Urothelium cell line (cell line): ENCODE data around the gene SIGLEC8.
A peak's percentile ranks its signal among the peaks of the same experiment; 100 is the strongest.
"Not testable (repeated sequence)": the region's sequence is repeated elsewhere in the genome, so short reads cannot be mapped to it uniquely, and the experiment has no call there.

Source experiments
- DNase-seq: peaks from one replicate; pipeline ENCODE4 v3.0.0; 2011; ENCODE audit warnings: low spot score, mixed read lengths
- FAIRE-seq: peaks from 2 replicates; lab custom pipeline; 2011; peaks lifted over from hg19 to GRCh38; lab: Jason Lieb, UNC

The SIGLEC8 gene

GRCh38 chr19:51448011-51448410, 10.2 kb downstream of the SIGLEC8 start:
- DNase-seq, result no peak
- FAIRE-seq, result no peak

GRCh38 chr19:51447510-51447909, 10.7 kb downstream of the SIGLEC8 start:
- not testable (repeated sequence) for DNase-seq, FAIRE-seq

- FAIRE-seq, result peak; percentile 98
- peak; percentile 47 for DNase-seq
Observed at GRCh38 chr19:51441410-51442390, 16.6 kb downstream of the SIGLEC8 start.

- no peak for FAIRE-seq
- peak; percentile 29 for DNase-seq
Observed at GRCh38 chr19:51440846-51441409, 17.3 kb downstream of the SIGLEC8 start.

GRCh38 chr19:51440052-51440451, 18.2 kb downstream of the SIGLEC8 start:
- no peak for FAIRE-seq

GRCh38 chr19:51439021-51439465, 19.2 kb downstream of the SIGLEC8 start:
- no peak for FAIRE-seq
- no peak for DNase-seq

More at GRCh38 chr19:51440052-51440451, 18.2 kb downstream of the SIGLEC8 start:
- no peak for DNase-seq

- DNase-seq (no peak), FAIRE-seq (no peak)
Observed at GRCh38 chr19:51434456-51434855, 23.8 kb downstream of the SIGLEC8 start.

- DNase-seq (no peak), FAIRE-seq (no peak)
Observed at GRCh38 chr19:51433043-51433442, 25.2 kb downstream of the SIGLEC8 start.

- DNase-seq, result no peak
- FAIRE-seq, result no peak
Observed at GRCh38 chr19:51431124-51431523, 27.1 kb downstream of the SIGLEC8 start.

- DNase-seq (no peak), FAIRE-seq (no peak)
Observed at GRCh38 chr19:51430221-51430620, 28.0 kb downstream of the SIGLEC8 start.

GRCh38 chr19:51427201-51427600, 31.1 kb downstream of the SIGLEC8 start:
- no peak for DNase-seq
- no peak for FAIRE-seq

GRCh38 chr19:51422053-51422448, 36.2 kb downstream of the SIGLEC8 start:
- DNase-seq, result peak; percentile 89
- FAIRE-seq, result peak; percentile 58

GRCh38 chr19:51421229-51422052, 36.8 kb downstream of the SIGLEC8 start:
- FAIRE-seq (no peak), DNase-seq (no peak)

GRCh38 chr19:51420511-51420910, 37.7 kb downstream of the SIGLEC8 start:
- not testable (repeated sequence) for FAIRE-seq, DNase-seq

GRCh38 chr19:51418707-51419106, 39.5 kb downstream of the SIGLEC8 start:
- no peak for FAIRE-seq
- no peak for DNase-seq

GRCh38 chr19:51417810-51418157, 40.5 kb downstream of the SIGLEC8 start:
- FAIRE-seq (no peak), DNase-seq (no peak)

GRCh38 chr19:51417107-51417809, 41.0 kb downstream of the SIGLEC8 start, which contains the start of gene SIGLEC10:
Gene SIGLEC10, minus strand, starts transcription at chr19:51417642. Its CDS starts 61 bp downstream, at chr19:51417581.
- no peak for FAIRE-seq

GRCh38 chr19:51416422-51416821, 41.8 kb downstream of the SIGLEC8 start:
- not testable (repeated sequence) for DNase-seq, FAIRE-seq

More at GRCh38 chr19:51417107-51417809, 41.0 kb downstream of the SIGLEC8 start, which contains the start of gene SIGLEC10:
- no peak for DNase-seq

GRCh38 chr19:51415187-51415586, 43.1 kb downstream of the SIGLEC8 start:
- no peak for FAIRE-seq
- no peak for DNase-seq
